ENCODE measurements around the gene CDK19. TPM values are rescaled to one million over a fixed set of nuclear protein-coding genes. Genes with fewer than 3 reads are reported as not detected.

Gene CDK19
- total RNA-seq, 1 experiment from 2014 or later: 11.7 TPM

DNA sequence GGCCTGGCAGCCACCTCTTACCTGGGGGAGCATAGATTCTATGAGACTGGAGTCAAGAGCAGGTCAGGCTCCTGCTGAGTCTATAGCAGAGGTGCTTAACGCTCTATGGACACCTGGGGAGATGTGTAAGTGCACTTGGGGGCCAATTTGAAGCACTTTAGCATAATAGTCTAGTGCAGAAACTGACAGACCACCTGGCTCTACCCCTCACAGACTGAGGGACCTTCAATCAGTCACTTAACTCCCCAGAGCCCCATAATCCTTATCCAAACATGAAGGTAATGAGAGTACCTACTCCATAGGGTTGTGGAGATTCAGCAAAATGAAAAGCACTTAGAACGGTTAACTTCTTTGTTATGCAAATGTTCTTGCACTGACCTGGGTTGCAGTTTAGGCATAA is 251.6 kb downstream of the CDK19 start (continued):
- TF ChIP-seq PRRX2 (CRISPR knock-in tag; IDR thresholded peaks at IDR 0.05) (no peak), ZNF138 (CRISPR knock-in tag; conservative IDR thresholded peaks at IDR 0.05) (no peak)
- TF ChIP-seq, protein P1, sequence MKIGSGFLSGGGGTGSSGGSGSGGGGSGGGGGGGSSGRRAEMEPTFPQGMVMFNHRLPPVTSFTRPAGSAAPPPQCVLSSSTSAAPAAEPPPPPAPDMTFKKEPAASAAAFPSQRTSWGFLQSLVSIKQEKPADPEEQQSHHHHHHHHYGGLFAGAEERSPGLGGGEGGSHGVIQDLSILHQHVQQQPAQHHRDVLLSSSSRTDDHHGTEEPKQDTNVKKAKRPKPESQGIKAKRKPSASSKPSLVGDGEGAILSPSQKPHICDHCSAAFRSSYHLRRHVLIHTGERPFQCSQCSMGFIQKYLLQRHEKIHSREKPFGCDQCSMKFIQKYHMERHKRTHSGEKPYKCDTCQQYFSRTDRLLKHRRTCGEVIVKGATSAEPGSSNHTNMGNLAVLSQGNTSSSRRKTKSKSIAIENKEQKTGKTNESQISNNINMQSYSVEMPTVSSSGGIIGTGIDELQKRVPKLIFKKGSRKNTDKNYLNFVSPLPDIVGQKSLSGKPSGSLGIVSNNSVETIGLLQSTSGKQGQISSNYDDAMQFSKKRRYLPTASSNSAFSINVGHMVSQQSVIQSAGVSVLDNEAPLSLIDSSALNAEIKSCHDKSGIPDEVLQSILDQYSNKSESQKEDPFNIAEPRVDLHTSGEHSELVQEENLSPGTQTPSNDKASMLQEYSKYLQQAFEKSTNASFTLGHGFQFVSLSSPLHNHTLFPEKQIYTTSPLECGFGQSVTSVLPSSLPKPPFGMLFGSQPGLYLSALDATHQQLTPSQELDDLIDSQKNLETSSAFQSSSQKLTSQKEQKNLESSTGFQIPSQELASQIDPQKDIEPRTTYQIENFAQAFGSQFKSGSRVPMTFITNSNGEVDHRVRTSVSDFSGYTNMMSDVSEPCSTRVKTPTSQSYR (CRISPR knock-in tag; IDR thresholded peaks at IDR 0.05): no peak
- TF ChIP-seq, protein P2, sequence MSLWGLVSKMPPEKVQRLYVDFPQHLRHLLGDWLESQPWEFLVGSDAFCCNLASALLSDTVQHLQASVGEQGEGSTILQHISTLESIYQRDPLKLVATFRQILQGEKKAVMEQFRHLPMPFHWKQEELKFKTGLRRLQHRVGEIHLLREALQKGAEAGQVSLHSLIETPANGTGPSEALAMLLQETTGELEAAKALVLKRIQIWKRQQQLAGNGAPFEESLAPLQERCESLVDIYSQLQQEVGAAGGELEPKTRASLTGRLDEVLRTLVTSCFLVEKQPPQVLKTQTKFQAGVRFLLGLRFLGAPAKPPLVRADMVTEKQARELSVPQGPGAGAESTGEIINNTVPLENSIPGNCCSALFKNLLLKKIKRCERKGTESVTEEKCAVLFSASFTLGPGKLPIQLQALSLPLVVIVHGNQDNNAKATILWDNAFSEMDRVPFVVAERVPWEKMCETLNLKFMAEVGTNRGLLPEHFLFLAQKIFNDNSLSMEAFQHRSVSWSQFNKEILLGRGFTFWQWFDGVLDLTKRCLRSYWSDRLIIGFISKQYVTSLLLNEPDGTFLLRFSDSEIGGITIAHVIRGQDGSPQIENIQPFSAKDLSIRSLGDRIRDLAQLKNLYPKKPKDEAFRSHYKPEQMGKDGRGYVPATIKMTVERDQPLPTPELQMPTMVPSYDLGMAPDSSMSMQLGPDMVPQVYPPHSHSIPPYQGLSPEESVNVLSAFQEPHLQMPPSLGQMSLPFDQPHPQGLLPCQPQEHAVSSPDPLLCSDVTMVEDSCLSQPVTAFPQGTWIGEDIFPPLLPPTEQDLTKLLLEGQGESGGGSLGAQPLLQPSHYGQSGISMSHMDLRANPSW (CRISPR knock-in tag; conservative IDR thresholded peaks at IDR 0.05; ENCODE audit: low read depth): no peak

DNA sequence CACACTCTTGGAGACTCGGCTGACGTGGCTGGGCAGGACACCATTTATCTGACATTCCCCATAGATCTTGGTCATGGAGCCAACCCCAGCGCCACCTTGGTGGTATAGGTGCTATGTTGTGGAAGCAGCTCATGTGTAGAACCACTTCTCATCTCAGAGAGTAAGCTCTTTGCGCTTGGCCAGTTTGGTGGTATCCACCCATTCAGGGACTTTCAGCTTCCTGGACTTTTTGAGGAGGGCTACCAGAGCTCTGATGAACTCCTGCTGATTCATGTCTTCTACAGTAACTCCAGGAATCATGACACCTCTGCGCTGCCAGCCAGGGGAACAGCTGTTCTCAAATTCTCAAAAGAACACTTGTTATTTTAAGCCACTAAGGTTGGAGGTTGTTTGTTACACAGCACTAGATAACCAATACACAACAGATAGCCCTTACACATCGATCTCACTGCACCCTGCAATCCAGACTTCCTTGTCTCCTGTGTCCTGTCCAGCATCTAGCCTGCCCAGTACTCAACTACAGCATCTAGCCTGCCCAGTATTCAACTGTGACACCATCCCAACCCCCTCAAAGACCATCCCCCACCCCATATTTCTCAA is 252.9 kb downstream of the CDK19 start:
- H3K4me3 Mint-ChIP-seq: no peak overlapping the region
- peaks cover 22% of the 10 kb centered on the region for H3K27me3 Mint-ChIP-seq (ENCODE audit: low read depth)
- peaks cover 10% of the 10 kb centered on the region for H3K9me3 Mint-ChIP-seq
- ChIA-PET CTCF (no interaction called here), POLR2A (no interaction called here)
- DNase-seq (ENCODE audit: low spot score): no peak
- no peak overlapping the region for H3K27ac Mint-ChIP-seq
- TF ChIP-seq ZNF121 (CRISPR knock-in tag; IDR thresholded peaks at IDR 0.05) (no peak), ELF4 (CRISPR knock-in tag; IDR thresholded peaks at IDR 0.05; ENCODE audit: low read depth) (no peak), FOXP1 (CRISPR knock-in tag; IDR thresholded peaks at IDR 0.05; ENCODE audit: borderline replicate concordance) (no peak), NR1H2 (CRISPR knock-in tag; IDR thresholded peaks at IDR 0.05) (no peak)
- TF ChIP-seq, protein P3, sequence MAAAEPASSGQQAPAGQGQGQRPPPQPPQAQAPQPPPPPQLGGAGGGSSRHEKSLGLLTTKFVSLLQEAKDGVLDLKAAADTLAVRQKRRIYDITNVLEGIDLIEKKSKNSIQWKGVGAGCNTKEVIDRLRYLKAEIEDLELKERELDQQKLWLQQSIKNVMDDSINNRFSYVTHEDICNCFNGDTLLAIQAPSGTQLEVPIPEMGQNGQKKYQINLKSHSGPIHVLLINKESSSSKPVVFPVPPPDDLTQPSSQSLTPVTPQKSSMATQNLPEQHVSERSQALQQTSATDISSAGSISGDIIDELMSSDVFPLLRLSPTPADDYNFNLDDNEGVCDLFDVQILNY (CRISPR knock-in tag; IDR thresholded peaks at IDR 0.05): no peak
- TF ChIP-seq, protein P4, sequence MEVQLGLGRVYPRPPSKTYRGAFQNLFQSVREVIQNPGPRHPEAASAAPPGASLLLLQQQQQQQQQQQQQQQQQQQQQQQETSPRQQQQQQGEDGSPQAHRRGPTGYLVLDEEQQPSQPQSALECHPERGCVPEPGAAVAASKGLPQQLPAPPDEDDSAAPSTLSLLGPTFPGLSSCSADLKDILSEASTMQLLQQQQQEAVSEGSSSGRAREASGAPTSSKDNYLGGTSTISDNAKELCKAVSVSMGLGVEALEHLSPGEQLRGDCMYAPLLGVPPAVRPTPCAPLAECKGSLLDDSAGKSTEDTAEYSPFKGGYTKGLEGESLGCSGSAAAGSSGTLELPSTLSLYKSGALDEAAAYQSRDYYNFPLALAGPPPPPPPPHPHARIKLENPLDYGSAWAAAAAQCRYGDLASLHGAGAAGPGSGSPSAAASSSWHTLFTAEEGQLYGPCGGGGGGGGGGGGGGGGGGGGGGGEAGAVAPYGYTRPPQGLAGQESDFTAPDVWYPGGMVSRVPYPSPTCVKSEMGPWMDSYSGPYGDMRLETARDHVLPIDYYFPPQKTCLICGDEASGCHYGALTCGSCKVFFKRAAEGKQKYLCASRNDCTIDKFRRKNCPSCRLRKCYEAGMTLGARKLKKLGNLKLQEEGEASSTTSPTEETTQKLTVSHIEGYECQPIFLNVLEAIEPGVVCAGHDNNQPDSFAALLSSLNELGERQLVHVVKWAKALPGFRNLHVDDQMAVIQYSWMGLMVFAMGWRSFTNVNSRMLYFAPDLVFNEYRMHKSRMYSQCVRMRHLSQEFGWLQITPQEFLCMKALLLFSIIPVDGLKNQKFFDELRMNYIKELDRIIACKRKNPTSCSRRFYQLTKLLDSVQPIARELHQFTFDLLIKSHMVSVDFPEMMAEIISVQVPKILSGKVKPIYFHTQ (CRISPR knock-in tag; IDR thresholded peaks at IDR 0.05): no peak
- TF ChIP-seq, protein P5, sequence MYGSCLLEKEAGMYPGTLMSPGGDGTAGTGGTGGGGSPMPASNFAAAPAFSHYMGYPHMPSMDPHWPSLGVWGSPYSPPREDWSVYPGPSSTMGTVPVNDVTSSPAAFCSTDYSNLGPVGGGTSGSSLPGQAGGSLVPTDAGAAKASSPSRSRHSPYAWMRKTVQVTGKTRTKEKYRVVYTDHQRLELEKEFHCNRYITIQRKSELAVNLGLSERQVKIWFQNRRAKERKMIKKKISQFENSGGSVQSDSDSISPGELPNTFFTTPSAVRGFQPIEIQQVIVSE (CRISPR knock-in tag; IDR thresholded peaks at IDR 0.05; ENCODE audit: borderline replicate concordance): no peak
- peaks cover 14% of the 10 kb centered on the region for H3K4me1 Mint-ChIP-seq
- no peak for ATAC-seq
- no peaks in the 10 kb centered on the region for H3K36me3 Mint-ChIP-seq

DNA sequence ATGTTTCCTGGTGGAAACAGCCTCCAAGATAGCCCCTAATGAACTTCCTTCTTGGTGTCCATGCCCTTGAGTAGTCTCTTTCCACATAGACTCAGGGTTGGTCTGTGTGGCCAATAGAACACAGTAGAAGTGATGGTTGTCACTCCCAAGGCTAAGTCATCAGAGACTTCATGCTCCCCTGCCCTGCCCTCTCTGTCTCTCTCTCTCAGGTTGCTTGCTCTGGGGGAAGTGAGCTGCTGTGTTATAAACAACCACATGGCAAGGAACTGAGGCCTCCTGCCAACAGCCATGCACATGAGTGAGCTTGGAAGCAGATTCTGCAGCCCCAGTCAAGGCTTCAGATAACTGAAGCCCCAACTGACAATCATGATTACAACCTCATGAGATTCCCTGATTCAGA is 253.6 kb downstream of the CDK19 start:
- ATAC-seq (no peak), DNase-seq (ENCODE audit: low spot score) (no peak)
- Mint-ChIP-seq H3K27ac (no peak overlapping the region), H3K36me3 (no peaks in the 10 kb centered on the region), H3K9me3 (peaks cover 10% of the 10 kb centered on the region), H3K4me1 (peaks cover 14% of the 10 kb centered on the region), H3K4me3 (no peak overlapping the region), H3K27me3 (ENCODE audit: low read depth) (peaks cover 22% of the 10 kb centered on the region)
- POLR2A ChIA-PET: no interaction called here
- CTCF ChIA-PET: no interaction called here
- TF ChIP-seq, protein P6, sequence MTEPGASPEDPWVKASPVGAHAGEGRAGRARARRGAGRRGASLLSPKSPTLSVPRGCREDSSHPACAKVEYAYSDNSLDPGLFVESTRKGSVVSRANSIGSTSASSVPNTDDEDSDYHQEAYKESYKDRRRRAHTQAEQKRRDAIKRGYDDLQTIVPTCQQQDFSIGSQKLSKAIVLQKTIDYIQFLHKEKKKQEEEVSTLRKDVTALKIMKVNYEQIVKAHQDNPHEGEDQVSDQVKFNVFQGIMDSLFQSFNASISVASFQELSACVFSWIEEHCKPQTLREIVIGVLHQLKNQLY (CRISPR knock-in tag; IDR thresholded peaks at IDR 0.05): no peak
- TF ChIP-seq GTF2I (CRISPR knock-in tag; conservative IDR thresholded peaks at IDR 0.05) (no peak), ETV6 (CRISPR knock-in tag; IDR thresholded peaks at IDR 0.05) (no peak), FOXK1 (CRISPR knock-in tag; IDR thresholded peaks at IDR 0.05) (no peak), ELF4 (CRISPR knock-in tag; IDR thresholded peaks at IDR 0.05; ENCODE audit: low read depth) (no peak), ZNF416 (CRISPR knock-in tag; IDR thresholded peaks at IDR 0.05) (no peak), ZNF396 (CRISPR knock-in tag; IDR thresholded peaks at IDR 0.05; ENCODE audit: borderline replicate concordance) (no peak), JAZF1 (CRISPR knock-in tag; IDR thresholded peaks at IDR 0.05) (no peak), HMGA2 (CRISPR knock-in tag; IDR thresholded peaks at IDR 0.05) (no peak), ZNF423 (CRISPR knock-in tag; IDR thresholded peaks at IDR 0.05) (no peak), MYBL2 (CRISPR knock-in tag; IDR thresholded peaks at IDR 0.05) (no peak)
- TF ChIP-seq, protein P7, sequence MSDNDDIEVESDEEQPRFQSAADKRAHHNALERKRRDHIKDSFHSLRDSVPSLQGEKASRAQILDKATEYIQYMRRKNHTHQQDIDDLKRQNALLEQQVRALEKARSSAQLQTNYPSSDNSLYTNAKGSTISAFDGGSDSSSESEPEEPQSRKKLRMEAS (CRISPR knock-in tag; IDR thresholded peaks at IDR 0.05): no peak

Data from WTC11 (cell line).